HG03045 (cell line): ENCODE data around the gene UGT1A8.
"Not testable (repeated sequence)": the region's sequence is repeated elsewhere in the genome, so short reads cannot be mapped to it uniquely, and the experiment has no call there.

Source experiments
- ATAC-seq: cut with Tn5 transposase; IDR thresholded peaks from one replicate; pipeline ENCODE4 v1.9.1; 2021; ENCODE audit warnings: mild to moderate bottlenecking, moderate library complexity; ENCODE audit not compliant: unreplicated experiment

Gene UGT1A8

GRCh38 chr2:233638836-233639235 is 21.4 kb downstream of the UGT1A8 start:
- ATAC-seq = no peak

- no peak for ATAC-seq
Observed at GRCh38 chr2:233639860-233640259, 22.4 kb downstream of the UGT1A8 start.

- no peak for ATAC-seq
Observed at GRCh38 chr2:233643128-233643527, 25.7 kb downstream of the UGT1A8 start.

- not testable (repeated sequence) for ATAC-seq
Observed at GRCh38 chr2:233646033-233646432, 28.6 kb downstream of the UGT1A8 start.

- no peak for ATAC-seq
Observed at GRCh38 chr2:233650981-233651380, 33.5 kb downstream of the UGT1A8 start.

GRCh38 chr2:233651430-233651829 is 34.0 kb downstream of the UGT1A8 start:
- no peak for ATAC-seq

- no peak for ATAC-seq
Observed at GRCh38 chr2:233654501-233654900, 37.1 kb downstream of the UGT1A8 start.

GRCh38 chr2:233655043-233655442 is 37.6 kb downstream of the UGT1A8 start:
- ATAC-seq = no peak

GRCh38 chr2:233655943-233656342 is 38.5 kb downstream of the UGT1A8 start:
- not testable (repeated sequence) for ATAC-seq

- no peak for ATAC-seq
Observed at GRCh38 chr2:233656443-233656842, 39.0 kb downstream of the UGT1A8 start.

- no peak for ATAC-seq
Observed at GRCh38 chr2:233658610-233659009, 41.2 kb downstream of the UGT1A8 start.

GRCh38 chr2:233663911-233664310 is 46.5 kb downstream of the UGT1A8 start:
- no peak for ATAC-seq

GRCh38 chr2:233668605-233669260 is 51.3 kb downstream of the UGT1A8 start:
- ATAC-seq = no peak

- ATAC-seq = no peak
Observed at GRCh38 chr2:233671290-233672161, 54.1 kb downstream of the UGT1A8 start, which contains the start of gene UGT1A9. UGT1A9 (plus strand) TSS chr2:233671898; CDS start chr2:233671935, 37 bp downstream.

GRCh38 chr2:233672886-233673285 is 55.5 kb downstream of the UGT1A8 start:
- no peak for ATAC-seq

- ATAC-seq = no peak
Observed at GRCh38 chr2:233673896-233674295, 56.5 kb downstream of the UGT1A8 start.

- no peak for ATAC-seq
Observed at GRCh38 chr2:233674314-233674713, 56.9 kb downstream of the UGT1A8 start.

- ATAC-seq = no peak
Observed at GRCh38 chr2:233674995-233675394, 57.6 kb downstream of the UGT1A8 start.

GRCh38 chr2:233676046-233676445 is 58.6 kb downstream of the UGT1A8 start:
- no peak for ATAC-seq

GRCh38 chr2:233679196-233679595 is 61.8 kb downstream of the UGT1A8 start:
- no peak for ATAC-seq

GRCh38 chr2:233680361-233681045 is 63.1 kb downstream of the UGT1A8 start:
- ATAC-seq = no peak
